Stimulated activated CD4-positive, alpha-beta T cell treated with anti-CD3 and anti-CD28 coated beads, Interleukin-12 subunit alpha, Interleukin-12 subunit beta, amount 100 ng/mL, for 24 hours (primary cell): ENCODE measurements around the gene P2RX1.

Source experiments
- DNase-seq, 2 experiments: peaks; one replicate each; pipeline ENCODE4 v3.0.0-alpha.2; 2020; ENCODE audit warnings: low read depth in 2 of 2

P2RX1 gene

GRCh38 chr17:3887804-3888203 is 28.5 kb downstream of the P2RX1 start:
- no peak for DNase-seq

DNA sequence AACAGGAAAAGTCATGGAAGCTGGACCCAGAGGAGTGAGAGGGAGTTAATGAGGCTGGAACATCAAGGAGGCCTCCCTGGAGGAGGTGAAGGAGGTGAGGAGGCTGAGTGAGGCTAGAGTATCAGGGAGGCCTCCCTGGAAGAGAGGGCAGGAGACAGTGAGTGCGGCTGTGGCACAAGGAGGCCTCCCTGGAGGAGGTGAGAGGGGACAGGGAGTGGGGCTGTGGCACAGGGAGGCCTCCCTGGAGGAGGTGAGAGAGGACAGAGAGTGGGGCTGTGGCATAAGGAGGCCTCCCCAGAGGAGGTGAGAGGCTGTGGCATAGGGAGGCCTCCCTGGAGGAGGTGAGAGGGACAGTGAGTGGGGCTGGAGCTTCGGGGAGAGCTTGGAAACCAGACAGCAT is 28.9 kb downstream of the P2RX1 start:
- no peak for DNase-seq

DNA sequence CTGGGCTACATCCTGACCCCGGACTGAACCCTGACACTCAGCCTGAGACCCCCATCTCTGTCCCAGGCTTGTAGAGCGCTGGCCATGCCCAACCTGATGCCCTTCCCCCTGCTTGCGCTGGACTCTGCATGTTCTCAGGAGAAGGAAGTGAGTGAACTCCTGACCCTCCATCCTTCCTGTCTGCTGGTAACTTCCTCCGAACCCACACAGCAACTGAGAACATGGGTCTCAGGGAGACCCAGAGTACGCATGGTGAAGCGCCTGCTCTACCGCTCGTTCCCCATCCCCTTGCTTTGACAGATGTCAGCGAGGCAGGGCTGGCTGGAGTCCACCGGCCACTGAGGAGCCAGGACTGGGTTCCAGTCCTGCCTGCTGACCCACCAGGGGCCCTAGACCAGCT is 29.5 kb downstream of the P2RX1 start:
- DNase-seq: no peak

DNA sequence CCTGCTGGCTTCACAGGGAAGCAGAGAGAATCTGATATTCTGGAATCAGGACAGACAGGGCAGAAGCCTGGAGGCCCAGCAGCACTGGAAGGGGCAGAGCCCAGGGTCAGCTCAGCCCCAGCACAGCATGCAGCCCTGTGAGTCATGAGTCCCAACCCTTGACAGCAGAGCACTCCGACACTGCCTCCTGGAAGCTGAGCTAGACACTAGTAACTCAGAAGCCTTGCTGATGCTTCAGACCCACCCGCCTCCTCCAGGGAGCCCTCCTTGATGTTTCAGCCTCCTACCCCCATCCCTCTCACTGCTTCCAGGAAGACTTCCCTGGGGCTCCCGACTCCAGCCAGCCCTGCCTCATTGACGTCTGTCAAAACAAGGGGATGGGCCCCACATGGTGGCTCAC is 30.3 kb downstream of the P2RX1 start:
- DNase-seq: no peak

- no peak for DNase-seq
Measured at GRCh38 chr17:3885271-3885670, 31.0 kb downstream of the P2RX1 start.

DNA sequence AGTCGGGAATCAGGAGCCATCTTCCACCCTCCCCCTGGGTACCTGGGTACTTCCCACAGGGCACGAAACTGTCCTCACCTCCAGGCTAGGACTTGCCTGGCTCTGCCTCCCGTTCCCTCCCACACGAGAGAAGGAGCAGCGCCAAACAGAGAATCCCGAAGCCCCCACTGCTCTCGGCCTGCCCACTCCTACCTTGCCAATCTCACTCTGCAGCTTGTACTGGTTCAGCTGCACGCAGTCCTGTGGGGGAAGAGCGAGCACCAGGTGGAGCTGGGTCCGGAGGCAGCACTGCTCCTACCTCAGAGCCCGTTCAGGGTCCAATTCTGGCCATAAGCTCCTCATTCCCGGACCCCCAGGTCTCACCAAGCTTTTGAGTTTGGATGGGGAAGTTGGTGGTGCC is 32.1 kb downstream of the P2RX1 start:
- DNase-seq: no peak

GRCh38 chr17:3882276-3882675 is 34.0 kb downstream of the P2RX1 start:
- no peak for DNase-seq

- no peak for DNase-seq
Measured at GRCh38 chr17:3880983-3881382, 35.3 kb downstream of the P2RX1 start.

- DNase-seq: no peak
Measured at GRCh38 chr17:3879591-3880417, 36.5 kb downstream of the P2RX1 start.

GRCh38 chr17:3879186-3879585 is 37.1 kb downstream of the P2RX1 start:
- no peak for DNase-seq

GRCh38 chr17:3877220-3877619 is 39.0 kb downstream of the P2RX1 start:
- no peak for DNase-seq

- DNase-seq: no peak
Measured at GRCh38 chr17:3875317-3875716, 40.9 kb downstream of the P2RX1 start.

GRCh38 chr17:3873862-3874261 is 42.4 kb downstream of the P2RX1 start:
- DNase-seq: no peak

- DNase-seq: no peak
Measured at GRCh38 chr17:3870871-3871306, 45.4 kb downstream of the P2RX1 start.

DNA sequence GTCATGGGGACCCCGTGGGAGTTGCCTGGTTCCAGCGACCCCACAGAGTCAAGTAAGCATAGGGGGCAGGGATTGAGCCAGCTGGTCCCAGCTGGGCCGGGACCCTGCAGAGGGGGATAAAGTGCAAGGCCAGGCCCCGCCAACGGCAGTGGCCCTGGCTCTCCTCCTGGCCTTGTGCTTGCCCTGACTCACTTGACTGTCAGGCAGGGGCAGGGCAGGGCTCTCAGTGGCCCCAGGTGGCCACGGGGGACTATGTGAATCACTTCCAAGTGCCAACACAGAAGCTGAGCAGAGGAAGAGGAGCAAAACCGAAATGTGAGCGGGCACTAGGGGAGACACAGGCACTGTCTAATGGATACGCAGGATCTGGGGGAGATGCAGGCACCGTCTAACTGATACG is 48.7 kb downstream of the P2RX1 start:
- DNase-seq: no peak

GRCh38 chr17:3867106-3867505 is 49.2 kb downstream of the P2RX1 start:
- no peak for DNase-seq

GRCh38 chr17:3866276-3866675 is 50.0 kb downstream of the P2RX1 start:
- DNase-seq: no peak

DNA sequence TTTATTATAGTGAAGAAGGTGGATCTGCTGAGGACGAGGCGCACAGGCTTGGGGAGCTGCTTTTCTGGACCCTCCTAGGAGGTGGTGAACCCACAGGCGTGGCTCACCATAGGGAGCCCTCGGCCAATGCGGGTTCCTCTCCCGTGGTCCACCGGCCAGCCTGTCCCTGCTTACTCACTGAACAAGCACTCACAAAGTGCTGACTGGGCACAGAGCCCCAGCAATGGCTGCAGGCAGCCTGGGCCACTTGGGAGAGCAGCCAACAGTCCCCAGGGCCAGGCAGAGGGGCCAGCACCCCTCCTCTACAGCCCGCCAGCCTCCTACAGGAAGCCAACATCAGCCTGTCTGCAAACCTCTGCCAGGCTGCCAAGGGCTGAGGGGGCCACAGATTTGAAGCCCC is 51.1 kb downstream of the P2RX1 start:
- no peak for DNase-seq

- DNase-seq: no peak
Measured at GRCh38 chr17:3864534-3864933, 51.7 kb downstream of the P2RX1 start.

DNA sequence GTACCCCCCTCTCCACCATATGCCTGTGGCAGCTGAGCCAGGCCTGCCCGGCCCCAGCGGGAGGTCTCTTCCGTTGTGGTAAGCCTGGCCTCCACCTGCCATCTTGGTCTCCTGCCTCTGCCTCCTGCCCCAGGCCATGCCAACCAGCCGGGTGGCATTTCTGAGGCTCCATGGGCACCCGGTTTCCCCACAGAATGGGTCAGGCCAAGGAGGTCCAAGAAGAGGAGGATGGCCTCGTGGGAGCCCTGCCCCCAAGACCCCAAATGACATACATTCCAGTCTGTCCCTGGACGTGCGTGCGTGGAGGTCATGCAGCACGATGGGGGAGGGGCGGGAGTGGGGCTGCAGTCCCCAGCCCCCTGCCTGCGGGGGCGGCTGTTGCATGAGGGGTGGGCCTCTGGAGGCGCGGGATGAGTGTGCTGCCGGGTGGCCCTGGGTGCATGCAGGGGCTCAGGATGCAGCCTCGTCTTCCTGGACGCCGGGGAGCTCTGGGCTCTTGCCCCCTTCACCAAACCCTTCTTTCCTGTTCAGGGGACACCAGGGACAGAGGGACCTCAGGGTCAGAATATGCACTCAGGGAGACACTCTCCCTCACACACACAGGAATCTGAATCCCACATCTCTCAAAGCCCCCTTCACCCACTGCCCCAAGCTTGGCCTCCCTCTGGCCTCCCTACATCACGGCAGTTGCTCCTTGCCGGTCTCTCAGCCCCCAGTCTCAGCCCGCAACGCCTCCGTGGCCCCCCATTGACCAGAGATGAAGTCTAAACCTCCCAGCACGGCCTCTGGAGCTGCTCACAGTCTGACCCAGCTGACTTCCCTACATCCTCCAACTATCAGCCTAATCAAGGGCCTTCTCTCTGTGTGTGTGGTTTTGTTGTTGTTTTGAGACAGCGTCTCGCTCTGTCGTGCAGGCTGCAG is 54.2 kb downstream of the P2RX1 start:
- DNase-seq: no peak

- DNase-seq: no peak
Measured at GRCh38 chr17:3860939-3861700, 55.1 kb downstream of the P2RX1 start.

DNA sequence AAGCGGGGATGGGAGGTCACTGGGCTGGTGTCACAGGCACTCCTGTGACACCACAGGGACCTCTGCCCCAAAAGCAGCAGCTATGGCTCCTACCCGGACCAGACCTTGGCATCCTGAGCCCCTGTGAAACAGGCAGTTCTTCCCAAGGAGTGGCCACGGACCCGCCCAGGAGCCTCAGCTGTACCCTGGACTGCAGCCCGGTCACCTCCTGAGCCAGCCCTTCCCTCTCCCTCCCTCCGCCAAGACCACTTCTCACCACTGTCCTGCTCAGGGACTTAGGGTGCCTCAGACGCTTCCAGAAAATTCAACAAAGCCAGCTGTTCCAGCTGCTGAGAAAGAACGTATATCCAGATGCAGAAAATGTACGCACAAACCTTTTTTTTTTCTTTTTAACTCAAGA is 56.3 kb downstream of the P2RX1 start:
- DNase-seq: no peak
